Measurements from ENCODE around the gene BROX.

GRCh38 chr1:222768592-222768991, 56.2 kb downstream of the BROX start:
- TF ChIP-seq, protein P1, sequence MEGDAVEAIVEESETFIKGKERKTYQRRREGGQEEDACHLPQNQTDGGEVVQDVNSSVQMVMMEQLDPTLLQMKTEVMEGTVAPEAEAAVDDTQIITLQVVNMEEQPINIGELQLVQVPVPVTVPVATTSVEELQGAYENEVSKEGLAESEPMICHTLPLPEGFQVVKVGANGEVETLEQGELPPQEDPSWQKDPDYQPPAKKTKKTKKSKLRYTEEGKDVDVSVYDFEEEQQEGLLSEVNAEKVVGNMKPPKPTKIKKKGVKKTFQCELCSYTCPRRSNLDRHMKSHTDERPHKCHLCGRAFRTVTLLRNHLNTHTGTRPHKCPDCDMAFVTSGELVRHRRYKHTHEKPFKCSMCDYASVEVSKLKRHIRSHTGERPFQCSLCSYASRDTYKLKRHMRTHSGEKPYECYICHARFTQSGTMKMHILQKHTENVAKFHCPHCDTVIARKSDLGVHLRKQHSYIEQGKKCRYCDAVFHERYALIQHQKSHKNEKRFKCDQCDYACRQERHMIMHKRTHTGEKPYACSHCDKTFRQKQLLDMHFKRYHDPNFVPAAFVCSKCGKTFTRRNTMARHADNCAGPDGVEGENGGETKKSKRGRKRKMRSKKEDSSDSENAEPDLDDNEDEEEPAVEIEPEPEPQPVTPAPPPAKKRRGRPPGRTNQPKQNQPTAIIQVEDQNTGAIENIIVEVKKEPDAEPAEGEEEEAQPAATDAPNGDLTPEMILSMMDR (IDR thresholded peaks at IDR 0.05; ENCODE audit: extremely low read depth in 1 of 2, insufficient read depth in 1 of 2, low read depth in 1 of 2, low read length in 2 of 2): no peak
- TF ChIP-seq POLR2AphosphoS5 (IDR thresholded peaks at IDR 0.05; ENCODE audit: insufficient read depth, low read depth, low read length) (no peak), POLR2A (IDR thresholded peaks at IDR 0.05; ENCODE audit: low read depth, low read length) (no peak), MAX (IDR thresholded peaks at IDR 0.05; ENCODE audit: insufficient read depth, insufficient read length) (no peak), EZH2 (IDR thresholded peaks at IDR 0.05; ENCODE audit: borderline replicate concordance, low read depth, low read length, severe bottlenecking) (no peak), FOS (IDR thresholded peaks at IDR 0.05; ENCODE audit: borderline replicate concordance, insufficient read depth, low read length) (no peak)

All from endothelial cell of umbilical vein (primary cell).